GM13977 (cell line): ENCODE data around the gene SHISA9.

ENCODE experiments used
- DNase-seq: peaks from one replicate; pipeline ENCODE4 v3.0.0; 2012; ENCODE audit warnings: low spot score
- in situ Hi-C: fragments of 300-500 bp; cut with MboI; formaldehyde crosslinking; loops from one replicate; pipeline ENCODE4 v1.12.0; 2022; ENCODE audit warnings: low sequenced_read_pairs, low pct_unique_long_range_greater_than_20kb, mixed read lengths, inconsistent platforms; ENCODE audit not compliant: unreplicated experiment
- TF ChIP-seq, protein P1 (sequence below): IDR thresholded peaks from 2 replicates; pipeline ENCODE4 v1.5.1; 2012; ENCODE audit warnings: mild to moderate bottlenecking, control low read depth; ENCODE audit not compliant: insufficient read depth; ENCODE audit errors: extremely low read depth, missing control alignments

The SHISA9 gene

DNA sequence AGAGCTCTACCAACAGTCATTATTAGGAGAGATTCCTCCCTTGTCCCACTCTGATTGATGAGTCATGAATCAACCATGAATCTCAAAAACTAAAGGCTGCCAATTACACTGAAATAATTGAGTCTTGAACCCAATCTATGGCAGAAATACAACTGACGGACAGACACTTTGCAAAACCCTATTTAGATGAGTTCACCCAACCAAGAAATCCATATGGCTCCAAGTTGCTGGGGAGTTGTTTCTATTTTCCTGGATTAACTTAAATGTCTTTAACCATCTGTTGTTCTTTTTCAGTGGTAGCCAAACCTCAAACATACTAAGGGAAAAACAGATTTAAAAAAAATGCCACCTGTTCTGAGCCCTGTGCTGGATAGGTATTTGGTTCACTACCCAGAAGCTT is 151.0 kb downstream of the SHISA9 start:
- TF ChIP-seq, protein P1, sequence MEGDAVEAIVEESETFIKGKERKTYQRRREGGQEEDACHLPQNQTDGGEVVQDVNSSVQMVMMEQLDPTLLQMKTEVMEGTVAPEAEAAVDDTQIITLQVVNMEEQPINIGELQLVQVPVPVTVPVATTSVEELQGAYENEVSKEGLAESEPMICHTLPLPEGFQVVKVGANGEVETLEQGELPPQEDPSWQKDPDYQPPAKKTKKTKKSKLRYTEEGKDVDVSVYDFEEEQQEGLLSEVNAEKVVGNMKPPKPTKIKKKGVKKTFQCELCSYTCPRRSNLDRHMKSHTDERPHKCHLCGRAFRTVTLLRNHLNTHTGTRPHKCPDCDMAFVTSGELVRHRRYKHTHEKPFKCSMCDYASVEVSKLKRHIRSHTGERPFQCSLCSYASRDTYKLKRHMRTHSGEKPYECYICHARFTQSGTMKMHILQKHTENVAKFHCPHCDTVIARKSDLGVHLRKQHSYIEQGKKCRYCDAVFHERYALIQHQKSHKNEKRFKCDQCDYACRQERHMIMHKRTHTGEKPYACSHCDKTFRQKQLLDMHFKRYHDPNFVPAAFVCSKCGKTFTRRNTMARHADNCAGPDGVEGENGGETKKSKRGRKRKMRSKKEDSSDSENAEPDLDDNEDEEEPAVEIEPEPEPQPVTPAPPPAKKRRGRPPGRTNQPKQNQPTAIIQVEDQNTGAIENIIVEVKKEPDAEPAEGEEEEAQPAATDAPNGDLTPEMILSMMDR = no peak
- in situ Hi-C loops = no loop called here
- DNase-seq = no peak

DNA sequence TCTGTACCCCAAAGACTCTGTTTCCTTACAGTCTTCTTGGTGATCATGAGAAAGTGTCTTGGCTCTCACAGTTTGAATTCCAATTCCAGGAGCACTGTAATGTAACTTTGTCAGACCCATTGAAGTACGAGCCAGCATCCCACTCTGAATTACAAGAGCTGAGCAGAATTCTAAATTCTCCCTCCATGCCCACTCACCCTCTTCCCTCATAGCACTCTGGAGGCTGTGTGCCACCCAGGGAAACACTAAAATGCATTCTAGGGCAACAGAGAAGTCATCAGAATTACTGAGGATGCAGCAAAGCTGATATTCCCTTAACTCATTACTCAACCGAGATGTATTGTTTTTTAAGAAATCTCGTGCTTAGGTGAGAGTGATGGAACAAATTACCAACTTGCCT is 154.1 kb downstream of the SHISA9 start:
- no peak for DNase-seq
- in situ Hi-C loops = no loop called here
- TF ChIP-seq, protein P1 = no peak

DNA sequence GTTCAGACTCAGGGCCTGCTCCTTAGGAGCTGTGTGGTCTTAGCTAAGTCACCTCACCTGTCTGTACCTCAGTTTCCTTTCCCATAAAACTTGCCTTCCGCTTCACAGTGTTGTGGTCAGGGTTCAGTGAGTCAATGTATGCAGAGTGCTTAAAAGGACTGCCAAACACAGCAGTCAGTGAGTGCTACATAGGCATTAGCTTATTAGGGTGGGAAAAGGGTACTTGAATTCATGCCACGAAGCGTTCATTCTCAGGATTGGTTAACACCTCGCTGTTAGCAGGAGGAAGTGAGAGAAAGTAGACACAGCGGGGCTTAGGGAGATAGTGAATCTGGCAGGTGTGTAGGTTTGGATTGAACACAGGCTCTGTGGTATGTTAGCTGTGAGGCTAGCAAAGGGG is 155.2 kb downstream of the SHISA9 start:
- in situ Hi-C loops = no loop called here
- TF ChIP-seq, protein P1 = no peak

DNA sequence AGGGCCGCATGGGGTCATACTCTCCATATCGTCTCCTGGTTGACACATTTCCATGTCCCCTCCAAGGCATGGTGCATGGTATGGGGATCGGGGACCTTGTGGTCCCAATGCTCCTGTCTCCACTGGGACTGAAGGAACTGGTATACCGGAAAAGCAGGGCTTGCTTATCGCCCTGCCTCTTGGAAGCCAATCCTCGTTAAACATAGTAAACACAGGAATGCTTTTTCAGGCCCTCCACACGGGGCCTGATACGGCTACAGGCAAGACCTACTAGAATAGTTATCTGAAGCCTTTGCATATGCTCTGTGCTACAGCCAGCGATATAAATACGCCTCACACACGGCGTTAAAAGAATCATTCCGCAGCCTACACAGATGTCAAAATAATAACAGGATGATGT is 159.5 kb downstream of the SHISA9 start:
- TF ChIP-seq, protein P1 = no peak
- in situ Hi-C loops = no loop called here
- DNase-seq = no peak

More for the DNA sequence above, 155.2 kb downstream of the SHISA9 start:
- DNase-seq = peak; percentile 20

DNA sequence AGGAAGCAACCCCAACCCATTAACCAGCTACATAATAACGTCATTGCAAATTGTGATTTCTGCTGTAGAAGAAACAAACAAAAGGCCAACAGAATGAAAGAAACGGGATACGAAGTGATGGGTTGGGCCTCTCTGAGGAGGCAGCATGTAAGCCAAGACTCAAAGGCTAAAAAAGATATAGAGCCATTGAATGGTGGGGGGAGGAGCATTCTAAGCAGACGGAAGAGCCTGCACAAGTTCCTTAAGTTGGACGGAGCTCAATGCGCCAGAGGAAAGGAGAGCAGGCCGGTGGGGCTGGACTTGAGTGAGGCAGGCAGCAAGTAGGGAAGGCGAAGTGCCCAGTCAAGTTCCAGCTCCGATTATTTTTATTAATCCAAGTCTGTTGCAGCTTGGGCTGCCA is 160.3 kb downstream of the SHISA9 start:
- no peak for DNase-seq
- in situ Hi-C loops = no loop called here
- TF ChIP-seq, protein P1 = no peak

DNA sequence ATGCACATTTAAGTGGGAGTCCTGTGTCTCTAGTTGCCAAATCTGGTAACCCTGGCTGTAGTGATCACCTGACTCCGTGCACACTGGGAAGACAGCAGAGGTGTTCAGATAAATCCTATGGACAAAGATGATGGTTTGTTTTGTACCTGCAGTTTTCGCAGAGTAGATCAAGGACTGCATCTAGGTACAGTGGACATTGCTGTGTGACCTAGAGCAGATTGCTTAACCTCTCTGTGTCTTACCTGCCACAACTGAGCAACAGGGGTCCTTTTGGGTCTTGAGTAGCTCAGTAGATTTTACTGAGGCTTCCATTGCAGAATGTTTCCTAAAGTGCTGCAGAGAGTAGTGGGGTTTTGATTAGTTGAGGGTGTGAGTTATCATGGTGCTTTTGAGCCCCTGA is 160.8 kb downstream of the SHISA9 start:
- in situ Hi-C loops = no loop called here
- DNase-seq = no peak
- TF ChIP-seq, protein P1 = no peak

DNA sequence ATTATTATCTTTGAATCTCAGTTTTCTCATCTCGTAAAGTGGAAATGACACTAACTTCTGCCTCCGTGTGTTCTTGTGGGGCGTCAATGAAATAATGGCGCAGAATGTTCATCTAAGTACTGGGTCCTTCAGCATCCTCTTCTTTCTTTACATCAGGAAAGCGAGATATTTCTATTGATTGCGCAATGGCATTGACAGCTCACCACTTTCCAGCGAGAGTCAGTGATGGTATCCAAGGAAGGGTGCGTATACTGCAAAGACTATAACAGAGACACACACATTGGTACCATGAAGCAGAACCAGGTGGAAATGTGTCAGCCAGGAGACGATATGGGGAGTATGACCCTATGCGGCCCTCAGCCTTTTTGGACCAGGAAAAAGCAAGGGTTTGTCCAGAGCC is 162.1 kb downstream of the SHISA9 start:
- no peak for DNase-seq
- in situ Hi-C loops = no loop called here
- TF ChIP-seq, protein P1 = no peak
